ENCODE results near the gene CHST11.

The CHST11 gene

GRCh38 chr12:104486943-104487819, 30.4 kb downstream of the CHST11 start:
- no peak overlapping the region for H3K4me3 ChIP-seq (ENCODE audit: low read depth, low read length)
- in situ Hi-C loops (cut with HindIII; ENCODE audit: low sequenced_read_pairs), result no loop called here
- TF ChIP-seq CTCF (IDR thresholded peaks at IDR 0.05; ENCODE audit: low read depth, low read length), result no peak

GRCh38 chr12:104488374-104488773, 31.6 kb downstream of the CHST11 start:
- H3K4me3 ChIP-seq (ENCODE audit: low read depth, low read length), result no peak overlapping the region
- in situ Hi-C loops (cut with HindIII; ENCODE audit: low sequenced_read_pairs), result no loop called here
- DNase-seq (ENCODE audit: low read depth, low spot score), result no peak

More at GRCh38 chr12:104486943-104487819, 30.4 kb downstream of the CHST11 start:
- DNase-seq (ENCODE audit: low read depth, low spot score), result no peak

GRCh38 chr12:104490186-104490585, 33.4 kb downstream of the CHST11 start:
- DNase-seq (ENCODE audit: low read depth, low spot score), result no peak
- in situ Hi-C loops (cut with HindIII; ENCODE audit: low sequenced_read_pairs), result no loop called here
- no peak overlapping the region for H3K4me3 ChIP-seq (ENCODE audit: low read depth, low read length)
- TF ChIP-seq CTCF (IDR thresholded peaks at IDR 0.05; ENCODE audit: low read depth, low read length), result no peak

More at GRCh38 chr12:104488374-104488773, 31.6 kb downstream of the CHST11 start:
- no peak for TF ChIP-seq CTCF (IDR thresholded peaks at IDR 0.05; ENCODE audit: low read depth, low read length)

- in situ Hi-C loops (cut with HindIII; ENCODE audit: low sequenced_read_pairs), result no loop called here
- no peak overlapping the region for H3K4me3 ChIP-seq (ENCODE audit: low read depth, low read length)
- TF ChIP-seq CTCF (IDR thresholded peaks at IDR 0.05; ENCODE audit: low read depth, low read length), result no peak
- no peak for DNase-seq (ENCODE audit: low read depth, low spot score)
These were observed 34.1 kb downstream of the CHST11 start for GRCh38 chr12:104490850-104491249.

- in situ Hi-C loops (cut with HindIII; ENCODE audit: low sequenced_read_pairs), result no loop called here
- no peak for TF ChIP-seq CTCF (IDR thresholded peaks at IDR 0.05; ENCODE audit: low read depth, low read length)
- no peak for DNase-seq (ENCODE audit: low read depth, low spot score)
- no peak overlapping the region for H3K4me3 ChIP-seq (ENCODE audit: low read depth, low read length)
These were observed 36.7 kb downstream of the CHST11 start for GRCh38 chr12:104493496-104493895.

- no peak overlapping the region for H3K4me3 ChIP-seq (ENCODE audit: low read depth, low read length)
- no peak for TF ChIP-seq CTCF (IDR thresholded peaks at IDR 0.05; ENCODE audit: low read depth, low read length)
- DNase-seq (ENCODE audit: low read depth, low spot score), result peak; percentile 34
- in situ Hi-C loops (cut with HindIII; ENCODE audit: low sequenced_read_pairs), result no loop called here
These were observed 37.5 kb downstream of the CHST11 start for GRCh38 chr12:104494137-104494792.

Data from astrocyte of the spinal cord (primary cell).